Measurements from ENCODE around the gene MGAT5.

GRCh38 chr2:134259571-134259970, 5.7 kb downstream of the MGAT5 start:
- no peak for TF ChIP-seq CTCF (IDR thresholded peaks at IDR 0.05 in 2 of 3, conservative IDR thresholded peaks at IDR 0.05 in 1 of 3; ENCODE audit: borderline replicate concordance in 1 of 3, insufficient read depth in 1 of 3, low read depth in 2 of 3, low read length in 2 of 3)
- TF ChIP-seq ZNF274 (IDR thresholded peaks at IDR 0.05; ENCODE audit: low read depth, low read length) = no peak
- TF ChIP-seq, protein P1, sequence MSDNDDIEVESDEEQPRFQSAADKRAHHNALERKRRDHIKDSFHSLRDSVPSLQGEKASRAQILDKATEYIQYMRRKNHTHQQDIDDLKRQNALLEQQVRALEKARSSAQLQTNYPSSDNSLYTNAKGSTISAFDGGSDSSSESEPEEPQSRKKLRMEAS (IDR thresholded peaks at IDR 0.05) = no peak
- TF ChIP-seq POLR2A (IDR thresholded peaks at IDR 0.05; ENCODE audit: borderline replicate concordance, extremely low read depth, insufficient read depth, insufficient read length) = no peak
- TF ChIP-seq, protein P2, sequence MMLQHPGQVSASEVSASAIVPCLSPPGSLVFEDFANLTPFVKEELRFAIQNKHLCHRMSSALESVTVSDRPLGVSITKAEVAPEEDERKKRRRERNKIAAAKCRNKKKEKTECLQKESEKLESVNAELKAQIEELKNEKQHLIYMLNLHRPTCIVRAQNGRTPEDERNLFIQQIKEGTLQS (IDR thresholded peaks at IDR 0.05) = no peak
- TF ChIP-seq JUND (IDR thresholded peaks at IDR 0.05) = no peak
- no peak for TF ChIP-seq REST (IDR thresholded peaks at IDR 0.05; ENCODE audit: low read depth)

Data from HCT116 (cell line).